Suprapubic skin (tissue), 4 donors: ENCODE data around the gene FRMD1. TPM values are rescaled to one million over a fixed set of nuclear protein-coding genes. Genes with fewer than 3 reads are reported as not detected.

Source experiments
- DNase-seq, 2 donors: peaks; one replicate each; pipeline ENCODE4 v3.0.0-alpha.2; 2019; ENCODE audit warnings: low spot score in 2 of 2
- H3K27ac ChIP-seq: fragments of 200-600 bp; sonication (generic); one replicate; pipeline ENCODE4 v1.5.1; 2019
- H3K27me3 ChIP-seq: fragments of 200-600 bp; sonication (generic); one replicate; pipeline ENCODE4 v1.5.1; 2019
- H3K36me3 ChIP-seq: fragments of 200-600 bp; sonication (generic); one replicate; pipeline ENCODE4 v1.5.1; 2019
- H3K4me1 ChIP-seq: fragments of 200-600 bp; sonication (generic); one replicate; pipeline ENCODE4 v1.5.1; 2019
- H3K4me3 ChIP-seq: fragments of 200-600 bp; sonication (generic); one replicate; pipeline ENCODE4 v1.5.1; 2019; ENCODE audit warnings: mild to moderate bottlenecking
- H3K9me3 ChIP-seq: fragments of 200-600 bp; sonication (generic); one replicate; pipeline ENCODE4 v1.5.1; 2019
- EP300 ChIP-seq: sonication (generic); formaldehyde crosslinking; IDR thresholded peaks from one replicate; pipeline ENCODE4 v1.6.1; 2017; ENCODE audit warnings: antibody characterized with exemption
- POLR2A ChIP-seq, 2 donors: fragments of 450-650 bp; IDR thresholded peaks; one replicate each; pipeline ENCODE4 v1.6.1; 2017; ENCODE audit warnings: antibody characterized with exemption in 2 of 2, mild to moderate bottlenecking in 2 of 2, moderate library complexity in 2 of 2
- POLR2AphosphoS5 ChIP-seq, 3 donors: sonication (generic); formaldehyde crosslinking; IDR thresholded peaks; one replicate each; pipeline ENCODE4 v1.6.1; 2017; ENCODE audit warnings: antibody characterized with exemption in 3 of 3
- WGBS: methylation state at CpG from one replicate; pipeline ENCODE4 v1.1.5; 2018; 5-methylcytosine and 5-hydroxymethylcytosine counted together
- total RNA-seq, 4 donors: library from RNA; depleted of rRNA; stranded (reverse); fragments of >200 nt; gene quantifications; one replicate each; pipeline ENCODE4 v1.1.0, GENCODE V29; 2016
- TF ChIP-seq, protein P1 (sequence below), 2 donors: fragments of 200-600 bp in 1 of 2; fragments of 450-650 bp in 1 of 2; sonication (generic) in 1 of 2; IDR thresholded peaks; one replicate each; pipeline ENCODE4 v1.5.1; 2016 to 2019; ENCODE audit warnings: antibody characterized with exemption in 2 of 2, mild to moderate bottlenecking in 1 of 2, moderate library complexity in 1 of 2

Gene FRMD1
- total RNA-seq, 4 donors from 2014 or later: 0.64 to 2.6 (median 1.5) TPM

DNA sequence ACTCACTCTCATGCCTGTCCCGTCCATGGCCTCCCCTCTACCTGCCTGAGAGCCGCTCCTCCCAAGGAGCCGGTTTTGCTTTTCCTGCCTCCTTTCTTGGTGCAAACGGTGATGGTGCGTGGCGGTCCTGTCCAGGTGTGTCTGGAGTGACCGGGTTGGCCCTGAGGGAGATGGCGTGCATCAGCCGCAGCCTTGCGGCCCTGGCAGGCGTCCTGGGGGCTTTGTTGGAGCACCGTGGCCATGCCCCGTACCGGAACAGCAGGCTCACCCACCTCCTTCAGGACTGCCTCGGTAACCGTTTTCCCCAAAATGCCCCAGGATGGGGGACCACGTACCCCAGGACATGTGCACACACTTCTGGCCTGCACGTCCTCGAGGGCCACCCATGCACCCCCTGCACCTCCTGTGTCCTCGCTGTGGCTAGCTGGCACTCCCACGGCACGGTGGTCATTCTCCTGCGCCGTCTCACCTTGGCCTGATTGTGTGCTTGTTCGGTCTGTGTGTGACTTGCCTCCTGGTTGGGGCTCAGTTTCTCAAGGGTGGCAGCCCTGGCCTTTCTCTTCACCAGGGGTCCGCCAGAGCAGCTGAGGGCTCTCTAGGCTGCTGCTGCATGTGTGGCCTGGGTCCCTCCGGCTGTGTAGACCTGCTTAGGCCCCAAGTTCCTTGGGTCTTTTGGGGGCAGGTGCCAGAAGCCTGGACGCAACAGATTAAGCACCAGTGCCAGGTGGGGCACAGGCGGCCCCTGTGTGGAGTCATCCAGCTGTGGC is 36.4 kb downstream of the FRMD1 start:
- H3K9me3 ChIP-seq: no peaks in the 10 kb centered on the region
- H3K4me3 ChIP-seq: no peak overlapping the region
- no peaks in the 10 kb centered on the region for H3K36me3 ChIP-seq
- H3K27ac ChIP-seq: no peak overlapping the region
- H3K4me1 ChIP-seq: peaks cover 13% of the 10 kb centered on the region
- WGBS: 96% methylated on average over 27 of the region's 29 CpGs
- DNase-seq: peak in 1 of 2 donors; percentile 51
- no peaks in the 10 kb centered on the region for H3K27me3 ChIP-seq
- TF ChIP-seq, protein P1, sequence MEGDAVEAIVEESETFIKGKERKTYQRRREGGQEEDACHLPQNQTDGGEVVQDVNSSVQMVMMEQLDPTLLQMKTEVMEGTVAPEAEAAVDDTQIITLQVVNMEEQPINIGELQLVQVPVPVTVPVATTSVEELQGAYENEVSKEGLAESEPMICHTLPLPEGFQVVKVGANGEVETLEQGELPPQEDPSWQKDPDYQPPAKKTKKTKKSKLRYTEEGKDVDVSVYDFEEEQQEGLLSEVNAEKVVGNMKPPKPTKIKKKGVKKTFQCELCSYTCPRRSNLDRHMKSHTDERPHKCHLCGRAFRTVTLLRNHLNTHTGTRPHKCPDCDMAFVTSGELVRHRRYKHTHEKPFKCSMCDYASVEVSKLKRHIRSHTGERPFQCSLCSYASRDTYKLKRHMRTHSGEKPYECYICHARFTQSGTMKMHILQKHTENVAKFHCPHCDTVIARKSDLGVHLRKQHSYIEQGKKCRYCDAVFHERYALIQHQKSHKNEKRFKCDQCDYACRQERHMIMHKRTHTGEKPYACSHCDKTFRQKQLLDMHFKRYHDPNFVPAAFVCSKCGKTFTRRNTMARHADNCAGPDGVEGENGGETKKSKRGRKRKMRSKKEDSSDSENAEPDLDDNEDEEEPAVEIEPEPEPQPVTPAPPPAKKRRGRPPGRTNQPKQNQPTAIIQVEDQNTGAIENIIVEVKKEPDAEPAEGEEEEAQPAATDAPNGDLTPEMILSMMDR (IDR thresholded peaks at IDR 0.05): no peak
- TF ChIP-seq POLR2AphosphoS5 (IDR thresholded peaks at IDR 0.05) (no peak), EP300 (no peak), POLR2A (IDR thresholded peaks at IDR 0.05) (no peak)

DNA sequence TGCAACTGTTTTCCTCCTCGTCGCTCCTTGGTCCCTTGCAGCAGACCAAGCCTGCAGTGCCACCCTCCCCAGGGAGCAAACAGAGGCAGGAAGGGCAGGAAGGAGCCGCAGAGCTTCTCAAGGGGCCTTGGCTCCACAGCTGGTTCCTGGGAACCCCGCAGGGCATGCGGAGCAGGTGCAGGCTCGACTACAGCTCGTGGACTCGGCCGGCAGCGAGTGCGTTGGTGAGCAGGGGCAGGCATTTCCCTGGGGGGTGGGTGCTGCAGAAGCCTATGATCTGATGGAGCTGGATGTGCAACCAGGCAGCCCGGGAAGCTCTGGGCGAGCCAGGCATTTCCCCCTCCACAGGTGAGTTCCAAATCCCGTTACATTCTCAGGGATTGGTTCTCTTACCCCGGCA is 37.1 kb downstream of the FRMD1 start:
- Histone ChIP-seq H3K4me1 (peaks cover 16% of the 10 kb centered on the region), H3K4me3 (no peak overlapping the region), H3K27ac (no peak overlapping the region), H3K36me3 (no peaks in the 10 kb centered on the region), H3K9me3 (no peaks in the 10 kb centered on the region), H3K27me3 (no peaks in the 10 kb centered on the region)
- 77% methylated on average over 9 of the region's 15 CpGs for WGBS
- TF ChIP-seq, protein P1 (IDR thresholded peaks at IDR 0.05): no peak
- TF ChIP-seq POLR2A (IDR thresholded peaks at IDR 0.05) (no peak), POLR2AphosphoS5 (IDR thresholded peaks at IDR 0.05) (no peak), EP300 (no peak)
- no peak for DNase-seq

DNA sequence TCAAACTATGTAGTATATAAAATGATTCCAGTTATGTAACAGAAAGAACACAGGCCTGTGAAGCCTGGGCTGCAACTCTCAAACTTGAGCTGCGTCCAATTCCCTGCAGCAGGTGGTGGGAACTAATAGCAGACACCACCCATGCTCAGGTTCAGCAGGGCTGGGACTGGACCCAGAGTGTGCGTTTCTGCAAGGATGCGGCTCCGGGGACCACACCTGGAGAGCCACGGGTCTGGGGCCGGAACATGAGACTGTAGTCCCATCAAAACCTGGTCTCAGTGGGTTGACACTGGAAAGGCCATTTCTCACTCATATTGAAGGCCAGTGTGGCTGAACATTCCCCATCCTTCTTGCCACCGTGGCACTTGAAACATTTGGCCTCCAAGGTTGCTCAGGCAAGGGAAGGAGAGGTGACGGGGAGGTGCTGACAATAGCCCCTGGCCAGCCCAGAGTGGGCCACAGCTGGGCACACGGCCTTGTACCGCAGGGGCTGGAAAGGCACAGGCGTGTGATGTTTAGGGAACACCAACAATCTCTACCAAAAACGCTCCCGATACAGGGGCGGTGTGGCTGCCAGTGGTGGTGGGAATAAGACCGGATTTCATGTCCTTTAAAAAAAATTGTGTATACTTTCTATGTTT is 38.0 kb downstream of the FRMD1 start:
- Histone ChIP-seq H3K27ac (no peak overlapping the region), H3K4me1 (peaks cover 19% of the 10 kb centered on the region), H3K36me3 (no peaks in the 10 kb centered on the region), H3K9me3 (no peaks in the 10 kb centered on the region), H3K4me3 (no peak overlapping the region), H3K27me3 (no peaks in the 10 kb centered on the region)
- DNase-seq: peak in 1 of 2 donors; percentile 40
- TF ChIP-seq POLR2AphosphoS5 (IDR thresholded peaks at IDR 0.05) (no peak), EP300 (no peak), POLR2A (IDR thresholded peaks at IDR 0.05) (no peak)
- TF ChIP-seq, protein P1 (IDR thresholded peaks at IDR 0.05): no peak
- 87% methylated on average over 15 of the region's 15 CpGs for WGBS

DNA sequence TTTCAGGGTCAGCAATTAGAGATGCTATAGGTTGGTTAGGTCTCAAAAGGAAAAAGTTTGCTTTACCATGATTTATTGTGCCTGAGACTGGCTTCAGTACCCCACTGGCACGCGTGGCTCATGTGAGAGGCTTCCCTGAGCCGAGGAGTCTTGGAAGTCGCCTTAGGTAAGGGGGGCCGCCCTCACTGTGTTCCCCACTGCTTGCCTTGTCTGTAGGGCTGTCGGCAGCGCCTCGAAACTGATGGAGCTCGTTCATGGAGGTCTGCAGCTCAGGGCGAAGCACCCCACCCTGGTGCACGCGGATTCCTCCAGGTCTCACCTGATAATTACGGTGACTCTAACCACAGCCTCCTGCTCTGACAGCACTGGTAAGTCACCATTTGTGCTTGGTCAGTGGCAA is 39.2 kb downstream of the FRMD1 start:
- peaks cover 25% of the 10 kb centered on the region for H3K4me1 ChIP-seq
- H3K4me3 ChIP-seq: no peak overlapping the region
- WGBS: 77% methylated on average over 13 of the region's 13 CpGs
- H3K36me3 ChIP-seq: no peaks in the 10 kb centered on the region
- no peaks in the 10 kb centered on the region for H3K9me3 ChIP-seq
- TF ChIP-seq POLR2A (IDR thresholded peaks at IDR 0.05) (no peak), POLR2AphosphoS5 (IDR thresholded peaks at IDR 0.05) (no peak), EP300 (no peak)
- TF ChIP-seq, protein P1 (IDR thresholded peaks at IDR 0.05): no peak
- DNase-seq: peak in 1 of 2 donors; percentile 39
- H3K27ac ChIP-seq: no peak overlapping the region
- H3K27me3 ChIP-seq: no peaks in the 10 kb centered on the region

DNA sequence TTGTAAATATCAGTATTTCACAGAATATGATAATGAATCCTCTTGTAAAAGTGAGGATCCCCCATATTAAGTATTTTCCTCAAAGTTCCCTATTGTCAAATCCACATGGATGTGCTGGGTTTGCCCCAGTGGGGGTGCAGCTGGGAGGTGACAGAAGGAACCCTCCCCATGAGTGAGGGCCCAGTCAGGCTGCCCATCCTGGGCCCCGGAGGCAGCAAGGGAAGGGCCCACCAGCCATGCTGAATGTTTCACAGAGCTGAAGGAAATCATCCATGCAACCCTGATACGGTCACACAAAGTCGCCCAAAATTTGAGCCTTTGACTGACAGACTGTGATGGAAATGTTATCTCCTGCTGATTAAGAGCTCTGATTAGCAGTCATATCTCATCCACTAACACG is 39.7 kb downstream of the FRMD1 start:
- H3K9me3 ChIP-seq: no peaks in the 10 kb centered on the region
- H3K4me1 ChIP-seq: peaks cover 25% of the 10 kb centered on the region
- 95% methylated on average over 3 of the region's 4 CpGs for WGBS
- no peak overlapping the region for H3K4me3 ChIP-seq
- TF ChIP-seq EP300 (no peak), POLR2A (IDR thresholded peaks at IDR 0.05) (no peak), POLR2AphosphoS5 (IDR thresholded peaks at IDR 0.05) (no peak)
- TF ChIP-seq, protein P1 (IDR thresholded peaks at IDR 0.05): no peak
- peak in 1 of 2 donors; percentile 24 for DNase-seq
- H3K36me3 ChIP-seq: no peaks in the 10 kb centered on the region
- no peaks in the 10 kb centered on the region for H3K27me3 ChIP-seq
- no peak overlapping the region for H3K27ac ChIP-seq
